GM12865 (cell line): ENCODE data around the gene SPATA7.

ENCODE experiments used
- DNase-seq: peaks from one replicate; pipeline ENCODE4 v3.0.0; 2010; ENCODE audit warnings: low read depth
- H3K4me3 ChIP-seq: 2 replicates; pipeline ENCODE4 v1.5.1; 2011; ENCODE audit warnings: mild to moderate bottlenecking, low read depth, low read length, control low read depth
- CTCF ChIP-seq: IDR thresholded peaks from 2 replicates; pipeline ENCODE4 v1.5.1; 2011; ENCODE audit warnings: low read length, control low read depth, low read depth, inconsistent platforms; ENCODE audit not compliant: insufficient read depth; ENCODE audit errors: missing control alignments

SPATA7 gene

GRCh38 chr14:88478931-88479330 is 93.5 kb downstream of the SPATA7 start:
- H3K4me3 ChIP-seq = no peak overlapping the region
- DNase-seq = no peak
- TF ChIP-seq CTCF = no peak

DNA sequence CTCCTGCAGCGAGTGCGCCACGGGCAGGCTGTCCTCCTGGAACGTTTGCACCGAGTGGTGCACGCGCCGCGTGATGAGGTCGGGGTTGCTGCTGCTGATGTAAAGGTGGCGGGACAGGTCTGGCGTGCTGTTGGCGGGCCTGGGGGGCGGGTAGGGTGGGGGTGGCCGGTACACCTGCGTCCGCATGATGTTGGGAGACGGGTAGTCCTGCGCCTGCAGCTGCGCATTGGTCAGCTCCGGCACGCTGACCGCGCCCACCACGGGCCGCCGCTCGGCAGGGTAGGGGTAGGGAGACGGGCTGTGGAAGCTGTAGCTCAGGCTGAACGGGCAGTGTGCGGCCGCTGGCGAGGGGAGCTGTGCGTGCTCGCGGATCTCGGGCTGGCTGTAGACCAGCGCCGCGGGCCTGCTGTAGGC is 94.1 kb downstream of the SPATA7 start:
- TF ChIP-seq CTCF = no peak
- no peak for DNase-seq

GRCh38 chr14:88481059-88481458 is 95.6 kb downstream of the SPATA7 start:
- no peak overlapping the region for H3K4me3 ChIP-seq
- no peak for DNase-seq
- no peak for TF ChIP-seq CTCF

More for the DNA sequence above, 94.1 kb downstream of the SPATA7 start:
- no peak overlapping the region for H3K4me3 ChIP-seq

- TF ChIP-seq CTCF = no peak
- H3K4me3 ChIP-seq = no peak overlapping the region
- no peak for DNase-seq
These were observed 96.3 kb downstream of the SPATA7 start for GRCh38 chr14:88481794-88482193.

DNA sequence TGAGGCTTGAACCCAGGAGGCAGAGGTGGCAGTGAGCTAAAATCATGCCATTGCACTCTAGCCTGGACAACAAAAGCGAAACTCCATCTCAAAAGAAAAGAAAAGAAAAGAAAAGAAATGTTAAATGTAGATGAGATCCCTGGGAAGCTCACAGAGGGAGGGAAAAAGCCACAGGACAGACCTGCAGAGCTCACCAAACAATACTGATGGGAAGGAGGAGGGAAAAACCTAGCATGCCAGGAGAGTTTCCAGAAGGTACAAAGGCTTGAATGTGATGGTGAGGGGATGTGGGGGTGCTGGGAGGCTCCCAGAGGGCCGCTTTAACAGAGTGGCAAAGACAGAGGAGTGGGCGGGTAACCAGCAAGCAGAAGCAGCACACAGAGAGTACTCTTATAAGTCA is 97.1 kb downstream of the SPATA7 start:
- H3K4me3 ChIP-seq = no peak overlapping the region
- TF ChIP-seq CTCF = no peak
- no peak for DNase-seq
